NT2/D1 (cell line): ENCODE results near the gene MZT2B.
"Not testable (repeated sequence)": the region's sequence is repeated elsewhere in the genome, so short reads cannot be mapped to it uniquely, and the experiment has no call there.

Experiments used
- YY1 ChIP-seq: IDR thresholded peaks from 2 replicates; pipeline ENCODE4 v1.6.1; 2011; ENCODE audit not compliant: insufficient read length, insufficient read depth
- ZNF274 ChIP-seq: IDR thresholded peaks from 2 replicates; pipeline ENCODE4 v1.6.1; 2011; ENCODE audit warnings: mild to moderate bottlenecking, low read depth, low read length

DNA sequence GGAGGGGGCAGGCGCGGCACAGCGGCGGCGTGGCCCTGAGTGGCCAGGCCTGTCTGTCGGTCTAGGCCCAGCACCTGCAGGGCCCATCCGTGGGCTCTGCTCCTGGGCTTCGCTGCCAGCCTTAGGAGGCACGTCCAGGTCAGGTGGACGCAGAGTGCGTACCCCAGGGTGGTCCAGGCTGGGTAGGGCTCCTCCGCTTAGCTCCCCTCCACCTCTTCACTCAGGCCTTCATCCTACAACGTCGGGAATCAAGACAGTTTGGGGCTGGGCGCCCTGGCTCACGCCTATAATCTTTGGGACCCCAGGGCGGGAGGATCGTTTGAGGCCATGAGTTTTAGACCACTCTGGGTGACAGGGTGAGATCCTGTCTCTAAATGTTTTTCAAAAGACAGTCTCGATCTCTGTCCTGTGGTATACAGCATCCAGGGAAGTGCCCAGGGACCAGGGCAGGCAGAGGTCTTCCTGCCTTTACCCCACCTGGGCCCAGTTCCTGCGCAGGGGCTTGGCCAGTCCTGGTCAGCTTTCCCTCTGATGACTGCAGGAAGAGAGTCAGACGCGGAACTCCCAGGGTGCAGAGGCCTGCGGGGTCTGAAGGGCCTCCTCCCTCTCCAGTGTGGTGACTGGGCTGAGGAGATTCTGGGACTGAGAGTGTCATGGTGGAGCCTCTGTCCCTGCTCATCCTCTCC, 907 bp downstream of the MZT2B start:
- TF ChIP-seq YY1, ZNF274: not testable (repeated sequence)
